K562 (cell line): ENCODE data around the gene THEM5. TPM values are rescaled to one million over a fixed set of nuclear protein-coding genes. Genes with fewer than 3 reads are reported as not detected.

ENCODE experiments used
- ATAC-seq: fragments of 200-7000 bp; cut with Tn5 transposase; 3 replicates; pipeline ENCODE4 v1.9.1; 2020; ENCODE audit warnings: moderate library complexity
- BruUV-seq: library from RNA; stranded (reverse); fragments of 400-500 nt; replicated peaks from 2 replicates; lab custom pipeline; 2021; lab: Mats Ljungman, UMichigan
- CTCF ChIA-PET: fragments of 300-600 bp; formaldehyde crosslinking; extraction: SDS; loops from one replicate; lab custom pipeline; 2021; ENCODE audit warnings: low intra/inter-chr PET ratio; lab: Yijun Ruan, JAX
- POLR2A ChIA-PET: fragments of 300-600, 350-650 bp; sonication (Branson Sonifier 250); formaldehyde crosslinking; extraction: SDS; loops from one replicate; lab custom pipeline; 2021; ENCODE audit warnings: antibody characterized with exemption, inconsistent platforms; lab: Yijun Ruan, JAX
- DNase-seq, 4 experiments: peaks; one replicate each; pipeline versions ENCODE4 v3.0.0 to v3.0.0-alpha.2; 2011 to 2018; ENCODE audit warnings: low spot score in 3 of 4, mixed read lengths in 3 of 4; ENCODE audit errors: extremely low read depth in 1 of 4
- FAIRE-seq: peaks from 2 replicates; lab custom pipeline; 2011; peaks lifted over from hg19 to GRCh38; lab: Jason Lieb, UNC
- H2AFZ ChIP-seq: 2 replicates; pipeline ENCODE4 v1.6.0; 2011; ENCODE audit warnings: low read depth, low read length, control low read depth, inconsistent platforms
- H3K27ac ChIP-seq: fragments of 200-600 bp; 3 replicates; pipeline ENCODE4 v1.8.0; 2011; ENCODE audit warnings: low read depth, mild to moderate bottlenecking, control low read depth, inconsistent platforms, low read length, moderate library complexity, mixed read lengths; ENCODE audit errors: extremely low read depth
- H3K27me3 ChIP-seq, 2 experiments: fragments of 300-600 bp in 1 of 2; 2 replicates in 1 of 2; 3 replicates in 1 of 2; pipeline versions ENCODE4 v1.6.0 to v1.8.0; 2011; ENCODE audit warnings: inconsistent platforms in 2 of 2, low read length in 2 of 2, mild to moderate bottlenecking in 1 of 2, mixed read lengths in 1 of 2, moderate library complexity in 1 of 2; ENCODE audit not compliant: control insufficient read depth in 2 of 2, insufficient read depth in 2 of 2
- H3K36me3 ChIP-seq: fragments of 300-600 bp; 3 replicates; pipeline ENCODE4 v1.8.0; 2011; ENCODE audit warnings: mild to moderate bottlenecking, low read length, inconsistent platforms; ENCODE audit not compliant: control insufficient read depth, insufficient read depth
- H3K4me1 ChIP-seq, 2 experiments: fragments of 200-600 bp in 1 of 2; replicated peaks in 1 of 2; 2 replicates in 1 of 2; 3 replicates in 1 of 2; pipeline versions ENCODE4 v1.5.1 to v1.8.0; 2011; ENCODE audit warnings: inconsistent platforms in 2 of 2, low read length in 2 of 2, mild to moderate bottlenecking in 1 of 2, mixed read lengths in 1 of 2, moderate library complexity in 1 of 2; ENCODE audit not compliant: control insufficient read depth in 2 of 2, insufficient read depth in 2 of 2
- H3K4me2 ChIP-seq: 2 replicates; pipeline ENCODE4 v1.6.1; 2011; ENCODE audit warnings: low read length, control low read depth, inconsistent platforms, mixed read lengths; ENCODE audit not compliant: insufficient read depth
- H3K4me3 ChIP-seq: fragments of 200-600 bp; sonication (generic), shearing (Covaris generic); 2 replicates; pipeline ENCODE4 v1.5.1; 2016; ENCODE audit warnings: control low read depth, inconsistent platforms
- H3K79me2 ChIP-seq: fragments of 200-600 bp; 3 replicates; pipeline ENCODE4 v1.8.0; 2011; ENCODE audit warnings: low read length, inconsistent platforms; ENCODE audit not compliant: control insufficient read depth, insufficient read depth
- H3K9ac ChIP-seq, 2 experiments: 2 replicates each; pipeline versions ENCODE4 v1.6.0 to v1.6.1; 2011; ENCODE audit warnings: low read depth in 2 of 2, low read length in 2 of 2, control low read depth in 1 of 2, inconsistent platforms in 1 of 2, mild to moderate bottlenecking in 1 of 2, mixed read lengths in 1 of 2; ENCODE audit not compliant: insufficient read depth in 1 of 2
- H3K9me1 ChIP-seq: one replicate; pipeline ENCODE4 v1.6.0; 2011; ENCODE audit warnings: inconsistent platforms, mild to moderate bottlenecking, low read length, moderate library complexity; ENCODE audit not compliant: control insufficient read depth, insufficient read depth
- H3K9me3 ChIP-seq: replicated peaks from 2 replicates; pipeline ENCODE4 v1.5.1; 2011; ENCODE audit warnings: low read depth, low read length, inconsistent platforms; ENCODE audit not compliant: control insufficient read depth, insufficient read depth
- H4K20me1 ChIP-seq: replicated peaks from 2 replicates; pipeline ENCODE4 v1.6.1; 2011; ENCODE audit warnings: low read length, inconsistent platforms, mixed read lengths; ENCODE audit not compliant: control insufficient read depth, insufficient read depth
- ARID3B ChIP-seq: fragments of 250-450 bp; sonication (Bioruptor Pico); IDR thresholded peaks from 2 replicates; pipeline ENCODE4 v1.4.0; 2020; ENCODE audit warnings: borderline replicate concordance
- ZBTB33 ChIP-seq: sonication (generic); formaldehyde crosslinking; IDR thresholded peaks from 2 replicates; pipeline ENCODE4 v1.8.1; 2023; ENCODE audit warnings: mild to moderate bottlenecking, missing genetic modification reagents
- WGBS: fragments of 100-300 bp; shearing (Covaris generic); methylation state at CpG from one replicate; pipeline ENCODE4 v1.1.6; 2016; ENCODE audit warnings: low coverage, mixed read lengths; ENCODE audit not compliant: insufficient coverage; ENCODE audit errors: missing lambda C conversion rate; 5-methylcytosine and 5-hydroxymethylcytosine counted together
- in situ Hi-C: fragments of 300-500 bp; cut with MboI; formaldehyde crosslinking; loops from 4 replicates; pipeline ENCODE4 v1.15.0; 2018; ENCODE audit warnings: inconsistent platforms, mixed read lengths
- intact Hi-C: fragments of 100-400 bp; cut with micrococcal nuclease; formaldehyde crosslinking; loops from 2 replicates; pipeline ENCODE4 v1.14.2; 2022
- polyA plus RNA-seq, 8 experiments: library from polyadenylated mRNA; depleted of rRNA in 4 of 8; stranded (reverse) in 5 of 8; unstranded in 3 of 8; fragments of >200 nt; fragmentation: Nextera tagmentation in 2 of 8; fragmentation: Illumina TruSeq in 1 of 8; extraction: Ambion mirVana in 2 of 8; extraction: Trizol in 1 of 8; gene quantifications; 2 replicates each; pipeline versions ENCODE4 v1.2.1 to v1.2.3, GENCODE V29; 2011 to 2014; ENCODE audit warnings: inconsistent platforms in 1 of 8, missing spikeins in 1 of 8
- total RNA-seq, 7 experiments: library from RNA; depleted of rRNA in 6 of 7; stranded (reverse); fragments of >200 nt in 6 of 7; fragmentation: Illumina TruSeq in 2 of 7; extraction: Trizol in 2 of 7; gene quantifications; 2 replicates each; pipeline versions ENCODE4 v1.2.1 to v1.2.3, GENCODE V29; 2011 to 2021; ENCODE audit warnings: low replicate concordance in 1 of 7

THEM5 gene
- total and polyA plus RNA-seq, 9 of the 15 experiments (the other 6 are each of a cell fraction or from before 2014, with no cell fraction given) = not detected

GRCh38 chr1:151839457-151840403, 13.8 kb downstream of the THEM5 start, which contains the start of gene C2CD4D:
C2CD4D (minus strand) TSS chr1:151839820; CDS start chr1:151838989, 831 bp downstream.
- Histone ChIP-seq H3K9me3 (no peaks in the 10 kb centered on the region), H3K4me3 (no peak within 1 kb of the TSS), H3K9me1 (no peaks in the 10 kb centered on the region), H3K36me3 (no peaks in the 10 kb centered on the region), H2AFZ (no peak within 1 kb of the TSS), H3K27me3 (peaks cover 4 to 12% of the 10 kb centered on the region in 2 experiments; a peak in 3 of 5 replicates), H3K27ac (no peak within 1 kb of the TSS), H3K9ac (peak within 1 kb of the TSS in 1 of 2 experiments; percentile 57; a peak in 1 of 4 replicates), H4K20me1 (no peaks in the 10 kb centered on the region), H3K4me2 (no peak within 1 kb of the TSS; the same call in 1 of the 2 replicates), H3K79me2 (no peaks in the 10 kb centered on the region), H3K4me1 (peaks cover 0 to 13% of the 10 kb centered on the region in 2 experiments; a peak in 2 of 5 replicates)
- FAIRE-seq (no peak), ATAC-seq (no peak), DNase-seq (peak in 2 of 4 experiments; percentile 31 to 39)
- 17% methylated on average over 27 of the region's 47 CpGs for WGBS
- TF ChIP-seq ARID3B (CRISPR knock-in tag) (no peak), ZBTB33 (CRISPR knock-in tag) (peak; percentile 37; the same call in 1 of the 2 replicates)
- intact Hi-C loops = loop anchor here (5.0 kb wide), 2 partner anchors 247 to 537 kb away; no protein-coding TSS in a partner anchor
- in situ Hi-C loops = no loop called here
- POLR2A ChIA-PET = no interaction called here
- CTCF ChIA-PET = no interaction called here
- no TSS peak for BruUV-seq
